ENCODE results near the gene SH2D6. TPM values are rescaled to one million over a fixed set of nuclear protein-coding genes. Genes with fewer than 3 reads are reported as not detected.

SH2D6 gene
- polyA plus RNA-seq, 1 of the 3 experiments (the other 2 are of a cell fraction) = 0.33 TPM

- DNase-seq = no peak
- H3K9me2 ChIP-seq = no peaks in the 10 kb centered on the region
- H4K20me1 ChIP-seq (ENCODE audit: insufficient read depth) = no peaks in the 10 kb centered on the region
- CTCF ChIA-PET = interaction anchor here (1.4 to 2.6 kb wide), 2 partner anchors 10 to 28 kb away, joined by 3 to 7 read pairs; no protein-coding TSS in a partner anchor
- no peak for TF ChIP-seq USF2 (IDR thresholded peaks at IDR 0.05; ENCODE audit: borderline replicate concordance, low read depth, low read length)
- no peak for TF ChIP-seq SMC3 (IDR thresholded peaks at IDR 0.05; ENCODE audit: low read depth, low read length)
- TF ChIP-seq IRF3 (IDR thresholded peaks at IDR 0.05; ENCODE audit: low read depth, low read length) = no peak
- no peak for TF ChIP-seq MXI1 (IDR thresholded peaks at IDR 0.05; ENCODE audit: low read depth, low read length)
- TF ChIP-seq JUND (IDR thresholded peaks at IDR 0.05) = no peak
- TF ChIP-seq FOXM1 (IDR thresholded peaks at IDR 0.05; ENCODE audit: low read depth) = no peak
- TF ChIP-seq GABPA (IDR thresholded peaks at IDR 0.05; ENCODE audit: low read depth) = no peak
- TF ChIP-seq FOSL2 (IDR thresholded peaks at IDR 0.05; ENCODE audit: borderline replicate concordance, low read depth) = no peak
- no peak for TF ChIP-seq TAF1 (IDR thresholded peaks at IDR 0.05; ENCODE audit: borderline replicate concordance, low read depth, low read length)
- no peak for TF ChIP-seq MEF2A (IDR thresholded peaks at IDR 0.05; ENCODE audit: borderline replicate concordance, low read depth)
- no peak for TF ChIP-seq TCF12 (IDR thresholded peaks at IDR 0.05)
- TF ChIP-seq RAD21 (IDR thresholded peaks at IDR 0.05; ENCODE audit: low read length) = no peak
- no peak for TF ChIP-seq YY1 (IDR thresholded peaks at IDR 0.05; ENCODE audit: low read depth)
- TF ChIP-seq, protein P1, sequence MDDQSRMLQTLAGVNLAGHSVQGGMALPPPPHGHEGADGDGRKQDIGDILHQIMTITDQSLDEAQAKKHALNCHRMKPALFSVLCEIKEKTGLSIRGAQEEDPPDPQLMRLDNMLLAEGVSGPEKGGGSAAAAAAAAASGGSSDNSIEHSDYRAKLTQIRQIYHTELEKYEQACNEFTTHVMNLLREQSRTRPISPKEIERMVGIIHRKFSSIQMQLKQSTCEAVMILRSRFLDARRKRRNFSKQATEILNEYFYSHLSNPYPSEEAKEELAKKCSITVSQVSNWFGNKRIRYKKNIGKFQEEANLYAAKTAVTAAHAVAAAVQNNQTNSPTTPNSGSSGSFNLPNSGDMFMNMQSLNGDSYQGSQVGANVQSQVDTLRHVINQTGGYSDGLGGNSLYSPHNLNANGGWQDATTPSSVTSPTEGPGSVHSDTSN (IDR thresholded peaks at IDR 0.05) = no peak
- no peak for TF ChIP-seq SIN3A (IDR thresholded peaks at IDR 0.05; ENCODE audit: borderline replicate concordance, low read depth, low read length)
- TF ChIP-seq, protein P2, sequence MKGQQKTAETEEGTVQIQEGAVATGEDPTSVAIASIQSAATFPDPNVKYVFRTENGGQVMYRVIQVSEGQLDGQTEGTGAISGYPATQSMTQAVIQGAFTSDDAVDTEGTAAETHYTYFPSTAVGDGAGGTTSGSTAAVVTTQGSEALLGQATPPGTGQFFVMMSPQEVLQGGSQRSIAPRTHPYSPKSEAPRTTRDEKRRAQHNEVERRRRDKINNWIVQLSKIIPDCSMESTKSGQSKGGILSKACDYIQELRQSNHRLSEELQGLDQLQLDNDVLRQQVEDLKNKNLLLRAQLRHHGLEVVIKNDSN (IDR thresholded peaks at IDR 0.05; ENCODE audit: borderline replicate concordance, low read depth) = no peak
- no peak overlapping the region for H3K9ac ChIP-seq
- H3K4me3 ChIP-seq (ENCODE audit: low read depth in 2 of 2, low read length in 1 of 2) = no peak overlapping the region
- no peak overlapping the region for H2AFZ ChIP-seq (ENCODE audit: low read depth)
- POLR2A ChIA-PET = interaction anchor here (3.6 to 4.6 kb wide), 2 partner anchors 11 to 91 kb away, joined by 36 to 90 read pairs; partner anchors contain the start of gene MAT2A
- H3F3A ChIP-seq (replicated peaks; ENCODE audit: insufficient read depth) = peaks cover 2% of the 10 kb centered on the region
- H3K9me3 ChIP-seq = no peaks in the 10 kb centered on the region
- WGBS (ENCODE audit: low lambda C conversion rate) = 88% methylated on average over 8 of the region's 8 CpGs
- H3K36me3 ChIP-seq (replicated peaks in 1 of 2; ENCODE audit: control insufficient read depth in 1 of 2, insufficient read depth in 2 of 2, low read length in 1 of 2) = no peaks in the 10 kb centered on the region
- no peak overlapping the region for H3K27ac ChIP-seq (ENCODE audit: low read depth in 2 of 2, low read length in 1 of 2)
- no peak overlapping the region for H3K4me2 ChIP-seq
- no peaks in the 10 kb centered on the region for H3K79me2 ChIP-seq (ENCODE audit: insufficient read depth)
- H3K27me3 ChIP-seq (ENCODE audit: insufficient read depth) = no peaks in the 10 kb centered on the region
- H3K4me1 ChIP-seq (ENCODE audit: control insufficient read depth in 1 of 2, insufficient read depth in 2 of 2, low read depth in 1 of 2, low read length in 1 of 2) = peaks cover 18 to 33% of the 10 kb centered on the region in 2 experiments; a peak in 2 of 4 replicates
Measured at GRCh38 chr2:85448461-85449213, 30.1 kb downstream of the SH2D6 start.

All from SK-N-SH (cell line).